ENCODE data around the gene PTH1R.

DNA sequence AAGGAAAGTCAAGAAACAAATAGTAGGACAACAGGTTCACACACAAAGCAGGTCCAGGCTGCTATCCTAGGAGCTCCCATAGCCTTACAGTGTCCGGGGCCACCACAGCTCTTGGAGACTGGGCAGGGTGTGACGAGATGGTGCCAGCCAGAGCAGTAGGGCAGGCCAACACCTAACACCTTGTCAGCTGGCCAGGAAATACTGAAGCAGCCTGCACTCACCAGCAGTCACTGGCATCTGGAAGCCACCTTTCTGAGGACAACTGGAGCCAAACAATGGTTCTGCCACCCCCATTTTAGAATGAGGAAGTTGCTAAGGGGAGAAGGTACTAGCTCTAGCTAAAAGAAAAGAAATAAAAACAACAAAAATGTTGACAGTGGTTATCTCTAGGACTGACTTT, 51.8 kb downstream of the PTH1R start:
- TF ChIP-seq, protein P1, sequence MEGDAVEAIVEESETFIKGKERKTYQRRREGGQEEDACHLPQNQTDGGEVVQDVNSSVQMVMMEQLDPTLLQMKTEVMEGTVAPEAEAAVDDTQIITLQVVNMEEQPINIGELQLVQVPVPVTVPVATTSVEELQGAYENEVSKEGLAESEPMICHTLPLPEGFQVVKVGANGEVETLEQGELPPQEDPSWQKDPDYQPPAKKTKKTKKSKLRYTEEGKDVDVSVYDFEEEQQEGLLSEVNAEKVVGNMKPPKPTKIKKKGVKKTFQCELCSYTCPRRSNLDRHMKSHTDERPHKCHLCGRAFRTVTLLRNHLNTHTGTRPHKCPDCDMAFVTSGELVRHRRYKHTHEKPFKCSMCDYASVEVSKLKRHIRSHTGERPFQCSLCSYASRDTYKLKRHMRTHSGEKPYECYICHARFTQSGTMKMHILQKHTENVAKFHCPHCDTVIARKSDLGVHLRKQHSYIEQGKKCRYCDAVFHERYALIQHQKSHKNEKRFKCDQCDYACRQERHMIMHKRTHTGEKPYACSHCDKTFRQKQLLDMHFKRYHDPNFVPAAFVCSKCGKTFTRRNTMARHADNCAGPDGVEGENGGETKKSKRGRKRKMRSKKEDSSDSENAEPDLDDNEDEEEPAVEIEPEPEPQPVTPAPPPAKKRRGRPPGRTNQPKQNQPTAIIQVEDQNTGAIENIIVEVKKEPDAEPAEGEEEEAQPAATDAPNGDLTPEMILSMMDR (IDR thresholded peaks at IDR 0.05), result no peak
- no peak for TF ChIP-seq POLR2AphosphoS5 (IDR thresholded peaks at IDR 0.05; ENCODE audit: insufficient read depth in 1 of 2, low read depth in 1 of 2)
- no peak for TF ChIP-seq POLR2A (IDR thresholded peaks at IDR 0.05)

All from vagina (tissue), 2 donors.